HG02981 (cell line): Measurements from ENCODE around the gene ARHGEF10L.

Experiments
- ATAC-seq: cut with Tn5 transposase; IDR thresholded peaks from one replicate; pipeline ENCODE4 v1.9.1; 2021; ENCODE audit warnings: mild to moderate bottlenecking, moderate library complexity; ENCODE audit not compliant: unreplicated experiment

Gene ARHGEF10L

GRCh38 chr1:17520473-17521319 lies 18.8 kb upstream of the ARHGEF10L start:
- ATAC-seq = no peak

- ATAC-seq = no peak
Observed at GRCh38 chr1:17521946-17522612, 17.4 kb upstream of the ARHGEF10L start.

DNA sequence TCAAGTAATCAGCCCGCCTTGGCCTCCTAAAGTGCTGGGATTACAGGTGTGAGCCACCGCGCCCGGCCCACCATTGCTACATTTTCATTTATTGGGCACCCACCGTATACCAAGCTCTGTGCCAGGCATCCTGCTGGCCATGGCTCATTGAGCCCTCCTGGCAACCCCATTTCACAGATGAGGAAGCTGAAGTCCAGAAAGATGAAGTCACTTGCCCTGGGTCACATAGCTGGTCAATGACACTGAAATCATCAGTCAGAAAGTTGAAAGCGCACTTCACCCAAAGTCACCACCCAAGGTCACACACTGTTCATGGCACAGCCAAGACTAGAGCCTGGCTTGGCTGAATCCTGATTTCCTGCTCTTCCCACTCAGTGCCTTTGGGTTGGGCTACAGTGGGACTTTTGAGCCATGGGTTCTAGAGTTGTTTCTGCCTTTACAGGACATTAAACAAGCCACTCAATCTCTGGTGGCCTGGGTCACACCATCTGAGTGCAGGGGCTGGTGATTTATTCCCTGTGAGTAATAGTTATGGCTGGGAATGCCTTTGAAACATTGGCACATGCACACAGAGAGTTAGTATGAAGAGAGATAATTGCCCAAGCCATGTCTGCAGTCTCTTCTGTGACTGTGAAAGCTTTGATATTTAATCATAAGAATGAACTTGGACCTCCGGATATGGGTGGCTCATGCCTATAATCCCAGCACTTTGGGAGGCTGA lies 16.0 kb upstream of the ARHGEF10L start:
- no peak for ATAC-seq

- ATAC-seq = no peak
Observed at GRCh38 chr1:17524645-17525044, 14.9 kb upstream of the ARHGEF10L start.

DNA sequence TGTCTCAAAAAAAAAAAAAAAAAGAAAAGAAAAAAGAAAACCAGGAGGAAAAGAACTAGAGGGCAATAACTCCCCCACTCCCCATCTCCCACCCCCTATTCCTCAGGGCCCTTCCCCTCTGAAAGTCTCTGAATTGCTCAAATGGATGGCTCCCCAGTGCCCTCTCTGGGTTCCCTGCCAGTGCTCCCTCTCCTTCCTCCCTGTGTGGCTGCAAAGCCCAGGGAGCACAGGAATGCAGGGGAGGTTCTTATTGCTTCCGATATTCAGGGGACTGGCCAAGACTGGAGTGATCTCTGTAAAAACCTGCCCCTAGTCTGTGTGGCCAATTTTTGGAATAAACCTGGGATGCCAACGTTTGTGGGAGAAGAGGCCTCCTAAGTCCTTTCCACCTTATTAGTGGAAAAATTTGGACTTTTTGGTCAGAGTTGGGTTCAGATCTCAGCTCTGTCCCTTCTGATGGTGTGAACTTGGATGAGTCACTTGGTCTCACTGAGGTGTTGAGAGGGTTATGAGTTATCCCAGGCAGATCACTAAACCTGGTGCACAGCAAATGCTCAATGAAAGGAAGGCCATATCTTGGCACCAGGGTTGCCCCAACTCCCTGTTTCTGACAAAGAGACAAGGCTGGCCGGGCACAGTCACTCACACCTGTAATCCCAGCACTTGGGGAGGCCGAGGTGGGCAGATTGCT lies 13.4 kb upstream of the ARHGEF10L start:
- no peak for ATAC-seq

- no peak for ATAC-seq
Observed at GRCh38 chr1:17527036-17527914, 12.2 kb upstream of the ARHGEF10L start.

DNA sequence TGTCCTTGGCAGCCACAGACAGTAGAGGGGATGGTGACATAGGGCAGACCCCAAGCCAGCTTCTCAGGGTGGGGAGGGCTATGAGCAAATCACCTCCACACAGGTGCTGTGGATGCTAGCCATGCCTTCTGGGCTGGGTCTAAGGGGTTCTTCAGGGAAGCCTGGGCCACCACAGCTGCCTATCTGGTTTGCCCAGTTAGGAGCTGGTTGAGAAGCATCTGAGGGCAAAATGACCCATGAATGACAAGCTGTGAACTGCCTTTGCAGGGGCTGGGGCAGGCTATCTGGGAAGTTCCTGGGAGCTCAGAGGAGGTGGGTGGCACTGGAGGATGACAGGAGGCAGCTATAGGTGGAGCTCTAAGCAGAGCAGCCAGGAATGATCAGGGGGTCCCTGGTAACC lies 10.1 kb upstream of the ARHGEF10L start:
- ATAC-seq = no peak

DNA sequence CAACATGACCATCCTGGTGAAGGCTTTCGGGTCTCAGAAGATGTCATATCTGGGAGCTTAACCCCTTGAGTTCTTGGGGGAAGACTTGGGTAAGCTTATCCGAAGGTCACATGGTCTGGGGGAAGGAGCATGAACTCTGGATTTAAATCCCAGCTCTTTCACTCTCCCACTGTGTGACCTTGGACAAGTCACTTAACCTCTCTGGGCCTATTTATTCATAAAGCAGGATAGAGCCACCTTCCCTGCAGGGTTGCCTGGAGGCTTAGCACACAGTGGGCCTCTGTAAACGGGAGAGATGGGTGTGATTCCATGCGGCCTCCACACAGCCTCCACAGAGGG lies 8.2 kb upstream of the ARHGEF10L start:
- ATAC-seq = no peak

DNA sequence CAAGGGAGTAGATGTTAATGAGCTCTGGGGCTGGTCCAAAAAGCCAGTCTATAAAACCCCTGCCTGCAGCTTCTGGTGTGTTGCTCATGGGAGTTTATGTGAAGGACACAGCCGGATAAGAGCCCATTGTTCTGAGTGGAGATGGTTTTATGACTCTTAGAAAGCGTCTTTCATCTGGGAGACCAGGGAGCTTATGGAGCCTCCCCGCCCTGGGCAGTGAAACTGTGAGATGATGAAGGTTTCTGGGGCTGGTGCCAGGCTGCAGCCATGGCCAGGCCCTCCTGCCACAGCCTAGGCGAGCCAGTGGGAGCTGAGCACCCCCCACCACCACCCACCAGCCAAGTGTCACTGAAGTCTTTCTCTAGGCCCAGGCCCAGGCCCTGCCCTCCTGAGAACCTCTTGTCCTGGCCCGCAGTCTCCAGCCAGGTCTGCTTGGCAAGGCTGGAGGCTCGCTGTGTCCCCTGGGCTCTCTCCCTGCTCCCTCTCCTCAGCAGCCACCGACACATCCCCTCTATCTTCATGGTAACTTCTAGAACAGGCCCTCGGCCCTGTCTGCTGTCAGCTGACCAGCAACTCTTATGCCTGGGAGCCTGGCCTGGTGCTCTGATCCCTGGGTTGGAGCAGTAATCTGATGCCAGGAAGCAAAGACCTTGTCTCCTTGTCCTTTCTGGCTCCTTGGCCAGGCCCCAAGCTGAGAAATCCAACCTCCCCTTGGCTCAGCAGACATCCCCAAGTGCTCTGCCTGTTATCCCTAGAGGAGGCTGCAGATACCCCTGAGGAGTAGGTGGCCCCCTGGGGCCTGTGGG lies 7.6 kb upstream of the ARHGEF10L start:
- no peak for ATAC-seq

GRCh38 chr1:17533201-17533600 lies 6.3 kb upstream of the ARHGEF10L start:
- no peak for ATAC-seq

DNA sequence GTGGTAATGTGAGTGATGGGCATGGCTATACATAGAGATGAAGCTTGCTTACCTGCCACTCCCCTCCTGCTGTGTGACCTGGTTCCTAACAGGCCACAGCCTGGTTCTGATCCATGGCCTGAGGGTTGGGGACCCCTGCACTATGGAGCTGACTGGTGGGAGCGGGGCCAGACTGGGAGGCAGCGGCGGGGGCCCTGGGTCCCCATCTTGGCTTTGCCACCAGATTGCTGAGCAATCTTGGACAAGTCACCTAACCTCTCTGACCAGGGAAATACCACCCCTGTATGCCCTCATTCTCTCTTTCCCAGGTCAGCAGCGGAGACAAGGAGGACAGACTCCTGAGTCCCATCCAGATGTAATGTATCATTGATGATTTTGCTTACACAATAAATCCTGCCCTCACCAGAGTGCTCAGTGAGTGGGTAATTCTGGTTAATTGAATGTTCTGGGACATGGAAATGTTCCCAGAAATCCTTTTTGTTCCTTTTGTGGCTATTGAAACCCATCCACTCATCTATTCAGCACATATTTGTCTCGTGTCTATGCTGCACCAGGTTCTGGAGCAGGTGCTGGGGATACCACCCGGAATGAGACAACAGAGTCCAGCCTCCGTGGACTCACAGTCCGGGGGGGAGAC lies 4.1 kb upstream of the ARHGEF10L start:
- no peak for ATAC-seq

- ATAC-seq = no peak
Observed at GRCh38 chr1:17538010-17538409, 1.5 kb upstream of the ARHGEF10L start.

DNA sequence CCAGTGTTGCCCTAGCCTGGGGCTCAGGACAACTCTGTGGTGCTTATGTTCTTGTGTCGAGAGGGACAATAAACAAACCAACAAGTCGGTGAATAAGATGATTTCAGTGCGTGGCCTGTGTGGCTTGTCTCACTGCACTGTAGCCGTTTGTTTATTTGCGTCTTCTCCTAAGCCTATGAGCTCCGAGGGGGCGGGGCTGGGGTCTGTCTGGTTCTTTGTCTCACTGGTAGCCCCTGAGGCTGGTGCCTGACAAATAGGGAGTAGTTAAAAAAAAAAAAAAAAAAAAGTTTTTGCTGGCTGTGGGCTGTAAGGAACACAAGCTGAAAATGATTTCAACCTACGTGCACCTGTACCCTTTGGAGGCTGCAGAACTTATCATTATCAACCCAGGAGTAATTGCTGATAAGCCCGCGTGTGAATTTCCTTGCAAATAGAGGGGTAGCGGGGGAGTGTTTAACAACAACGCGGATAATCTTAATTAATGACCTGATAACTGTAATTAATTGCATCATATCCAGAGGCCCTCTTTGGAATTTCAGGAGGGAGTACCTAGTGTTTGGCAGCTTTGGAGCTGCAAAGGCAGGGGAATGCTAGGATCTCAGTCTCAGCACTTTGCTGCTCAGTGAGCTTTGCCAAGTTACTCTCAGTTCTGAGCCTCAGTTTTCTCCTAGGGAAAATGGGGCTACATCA lies 925 bp upstream of the ARHGEF10L start:
- ATAC-seq = no peak

GRCh38 chr1:17539118-17539476 lies 401 bp upstream of the ARHGEF10L start:
- ATAC-seq = no peak

- no peak for ATAC-seq
Observed at GRCh38 chr1:17540255-17541001, 930 bp downstream of the ARHGEF10L start.

DNA sequence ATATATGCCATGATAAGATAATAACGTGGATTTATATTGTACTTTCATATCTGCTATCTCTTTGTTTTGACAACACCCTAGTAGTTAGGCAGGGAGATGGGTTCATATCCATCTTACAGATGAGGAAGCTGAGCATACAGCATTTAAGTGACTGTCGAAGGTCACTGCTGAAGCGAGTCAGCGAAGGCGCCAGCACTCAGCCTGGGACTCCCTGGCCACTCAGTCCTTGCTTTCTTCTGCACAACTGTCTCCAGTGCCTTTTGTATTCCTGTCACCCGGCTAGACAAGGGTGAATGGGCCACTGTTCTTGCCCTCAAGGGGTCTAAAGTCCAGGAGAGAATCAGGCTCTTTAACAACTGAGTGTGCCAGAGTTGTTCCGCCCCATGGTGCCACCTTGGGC lies 3.1 kb downstream of the ARHGEF10L start:
- ATAC-seq = no peak

- no peak for ATAC-seq
Observed at GRCh38 chr1:17544776-17545350, 5.4 kb downstream of the ARHGEF10L start.
